ENCODE results near the gene HYAL2.

Gene HYAL2

GRCh38 chr3:50290161-50290641 is 32.3 kb downstream of the HYAL2 start:
- H2AFZ ChIP-seq (ENCODE audit: low read depth, low read length): no peak overlapping the region
- peak overlapping the region in 1 of 2 experiments; percentile 98; a peak in 1 of 4 replicates for H3K4me3 ChIP-seq (ENCODE audit: low read depth in 1 of 2, low read length in 2 of 2)
- peak overlapping the region; percentile 95; the same call in 1 of the 2 replicates for H3K4me2 ChIP-seq (ENCODE audit: insufficient read depth, low read length)
- no peaks in the 10 kb centered on the region for H3K27me3 ChIP-seq (ENCODE audit: insufficient read depth, low read length, poor library complexity)
- DNase-seq: no peak
- H3K9ac ChIP-seq (ENCODE audit: low read depth, low read length): peak overlapping the region; percentile 86
- peaks cover 33% of the 10 kb centered on the region for H3K4me1 ChIP-seq (ENCODE audit: insufficient read depth, low read length)
- peaks cover 26% of the 10 kb centered on the region; the same call in 1 of the 2 replicates for H4K20me1 ChIP-seq (ENCODE audit: insufficient read depth, low read length)
- H3K9me3 ChIP-seq (ENCODE audit: insufficient read depth, low read length, severe bottlenecking): no peaks in the 10 kb centered on the region
- H3K79me2 ChIP-seq (ENCODE audit: insufficient read depth, low read length): peaks cover 28% of the 10 kb centered on the region
- H3K27ac ChIP-seq (ENCODE audit: low read length): no peak overlapping the region
- ATAC-seq (ENCODE audit: insufficient read depth, low read depth): no peak
- peaks cover 46% of the 10 kb centered on the region for H3K36me3 ChIP-seq (ENCODE audit: insufficient read depth, low read length)
- TF ChIP-seq EZH2 (IDR thresholded peaks at IDR 0.05; ENCODE audit: borderline replicate concordance, low read depth, low read length, severe bottlenecking) (no peak), CTCF (IDR thresholded peaks at IDR 0.05; ENCODE audit: borderline replicate concordance, extremely low read depth, low read length, poor library complexity, severe bottlenecking) (no peak)

GRCh38 chr3:50289130-50289529 is 33.4 kb downstream of the HYAL2 start:
- no peak for DNase-seq
- H3K4me1 ChIP-seq (ENCODE audit: insufficient read depth, low read length): peaks cover 33% of the 10 kb centered on the region
- TF ChIP-seq EZH2 (IDR thresholded peaks at IDR 0.05; ENCODE audit: borderline replicate concordance, low read depth, low read length, severe bottlenecking): no peak
- no peak for TF ChIP-seq CTCF (IDR thresholded peaks at IDR 0.05; ENCODE audit: borderline replicate concordance, extremely low read depth, low read length, poor library complexity, severe bottlenecking)
- H3K27ac ChIP-seq (ENCODE audit: low read length): no peak overlapping the region
- H3K4me3 ChIP-seq (ENCODE audit: low read depth in 1 of 2, low read length in 2 of 2): no peak overlapping the region
- H3K9ac ChIP-seq (ENCODE audit: low read depth, low read length): no peak overlapping the region
- H3K36me3 ChIP-seq (ENCODE audit: insufficient read depth, low read length): peaks cover 46% of the 10 kb centered on the region
- no peaks in the 10 kb centered on the region for H3K9me3 ChIP-seq (ENCODE audit: insufficient read depth, low read length, severe bottlenecking)
- no peak overlapping the region for H3K4me2 ChIP-seq (ENCODE audit: insufficient read depth, low read length)
- H2AFZ ChIP-seq (ENCODE audit: low read depth, low read length): no peak overlapping the region
- peaks cover 26% of the 10 kb centered on the region; the same call in 1 of the 2 replicates for H4K20me1 ChIP-seq (ENCODE audit: insufficient read depth, low read length)
- H3K27me3 ChIP-seq (ENCODE audit: insufficient read depth, low read length, poor library complexity): no peaks in the 10 kb centered on the region
- no peak for ATAC-seq (ENCODE audit: insufficient read depth, low read depth)
- H3K79me2 ChIP-seq (ENCODE audit: insufficient read depth, low read length): peaks cover 28% of the 10 kb centered on the region

- Histone ChIP-seq H3K9me3 (ENCODE audit: insufficient read depth, low read length, severe bottlenecking) (no peaks in the 10 kb centered on the region), H3K4me2 (ENCODE audit: insufficient read depth, low read length) (no peak overlapping the region), H3K9ac (ENCODE audit: low read depth, low read length) (no peak overlapping the region), H3K79me2 (ENCODE audit: insufficient read depth, low read length) (peaks cover 28% of the 10 kb centered on the region), H2AFZ (ENCODE audit: low read depth, low read length) (no peak overlapping the region), H4K20me1 (ENCODE audit: insufficient read depth, low read length) (peaks cover 26% of the 10 kb centered on the region; the same call in 1 of the 2 replicates), H3K36me3 (ENCODE audit: insufficient read depth, low read length) (peaks cover 46% of the 10 kb centered on the region), H3K27ac (ENCODE audit: low read length) (no peak overlapping the region), H3K4me3 (ENCODE audit: low read depth in 1 of 2, low read length in 2 of 2) (no peak overlapping the region), H3K27me3 (ENCODE audit: insufficient read depth, low read length, poor library complexity) (no peaks in the 10 kb centered on the region), H3K4me1 (ENCODE audit: insufficient read depth, low read length) (peaks cover 31% of the 10 kb centered on the region)
- DNase-seq: no peak
- TF ChIP-seq EZH2 (IDR thresholded peaks at IDR 0.05; ENCODE audit: borderline replicate concordance, low read depth, low read length, severe bottlenecking): no peak
- no peak for ATAC-seq (ENCODE audit: insufficient read depth, low read depth)
Measured at GRCh38 chr3:50288387-50289007, 34.0 kb downstream of the HYAL2 start.

- H3K27ac ChIP-seq (ENCODE audit: low read length): no peak overlapping the region
- no peak overlapping the region for H3K4me2 ChIP-seq (ENCODE audit: insufficient read depth, low read length)
- H2AFZ ChIP-seq (ENCODE audit: low read depth, low read length): no peak overlapping the region
- TF ChIP-seq EZH2 (IDR thresholded peaks at IDR 0.05; ENCODE audit: borderline replicate concordance, low read depth, low read length, severe bottlenecking) (no peak), CTCF (IDR thresholded peaks at IDR 0.05; ENCODE audit: borderline replicate concordance, extremely low read depth, low read length, poor library complexity, severe bottlenecking) (no peak)
- peaks cover 26% of the 10 kb centered on the region; the same call in 1 of the 2 replicates for H4K20me1 ChIP-seq (ENCODE audit: insufficient read depth, low read length)
- no peak overlapping the region for H3K4me3 ChIP-seq (ENCODE audit: low read depth in 1 of 2, low read length in 2 of 2)
- H3K9me3 ChIP-seq (ENCODE audit: insufficient read depth, low read length, severe bottlenecking): no peaks in the 10 kb centered on the region
- H3K27me3 ChIP-seq (ENCODE audit: insufficient read depth, low read length, poor library complexity): no peaks in the 10 kb centered on the region
- H3K36me3 ChIP-seq (ENCODE audit: insufficient read depth, low read length): peaks cover 46% of the 10 kb centered on the region
- ATAC-seq (ENCODE audit: insufficient read depth, low read depth) (no peak), DNase-seq (no peak)
- H3K9ac ChIP-seq (ENCODE audit: low read depth, low read length): no peak overlapping the region
- H3K79me2 ChIP-seq (ENCODE audit: insufficient read depth, low read length): peaks cover 28% of the 10 kb centered on the region
- peaks cover 21% of the 10 kb centered on the region for H3K4me1 ChIP-seq (ENCODE audit: insufficient read depth, low read length)
Measured at GRCh38 chr3:50287262-50287661, 35.3 kb downstream of the HYAL2 start.
